H54 (cell line): ENCODE measurements around the gene DOCK4.

Source experiments
- DNase-seq: peaks from one replicate; pipeline ENCODE4 v3.0.0; 2011; ENCODE audit warnings: low spot score, mixed read lengths; ENCODE audit not compliant: insufficient read length
- FAIRE-seq: peaks from 3 replicates; lab custom pipeline; 2011; peaks lifted over from hg19 to GRCh38; lab: Jason Lieb, UNC
- POLR2A ChIP-seq: IDR thresholded peaks from 2 replicates; pipeline ENCODE4 v1.6.1; 2011; ENCODE audit warnings: low read depth, mild to moderate bottlenecking, low read length

The DOCK4 gene

DNA sequence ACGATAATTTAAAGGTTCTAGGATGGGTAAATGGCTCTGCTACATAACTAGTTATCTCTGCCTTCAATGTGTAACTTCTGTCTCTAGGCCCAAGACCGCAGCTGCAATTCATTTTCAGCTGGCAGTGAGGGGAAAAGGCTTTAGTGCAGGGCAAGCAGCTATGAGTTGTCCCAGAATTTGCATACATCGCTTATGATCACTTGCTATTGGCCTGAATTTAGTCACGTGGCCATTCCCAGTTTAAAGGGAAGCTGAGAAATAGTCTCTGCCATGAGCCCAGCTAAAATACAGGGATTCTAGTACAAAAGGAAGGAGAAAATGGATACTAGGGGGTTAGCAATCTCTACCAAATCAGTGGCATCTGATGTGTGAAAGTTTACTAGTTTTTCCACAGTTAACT lies 498.1 kb downstream of the DOCK4 start:
- FAIRE-seq (no peak), DNase-seq (no peak)
- no peak for TF ChIP-seq POLR2A

DNA sequence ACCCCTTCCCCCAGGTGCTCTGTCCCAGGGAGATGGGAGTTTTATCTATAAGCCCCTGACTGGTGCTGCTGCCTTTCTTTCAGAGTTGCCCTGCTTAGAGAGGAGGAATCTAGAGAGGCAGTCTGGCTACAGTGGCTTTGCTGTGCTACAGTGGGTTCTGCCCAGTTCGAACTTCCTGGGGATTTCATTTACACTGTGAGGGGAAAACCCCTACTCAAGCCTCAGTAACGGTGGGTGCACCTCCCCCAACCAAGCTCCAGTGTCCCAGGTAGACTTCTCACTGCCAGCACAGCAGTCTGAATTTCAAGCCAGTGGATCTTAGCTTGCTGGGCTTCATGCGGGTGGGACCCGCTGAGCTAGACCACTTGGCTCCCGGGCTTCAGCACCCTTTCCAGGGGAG lies 500.4 kb downstream of the DOCK4 start:
- no peak for TF ChIP-seq POLR2A
- DNase-seq (no peak), FAIRE-seq (no peak)

DNA sequence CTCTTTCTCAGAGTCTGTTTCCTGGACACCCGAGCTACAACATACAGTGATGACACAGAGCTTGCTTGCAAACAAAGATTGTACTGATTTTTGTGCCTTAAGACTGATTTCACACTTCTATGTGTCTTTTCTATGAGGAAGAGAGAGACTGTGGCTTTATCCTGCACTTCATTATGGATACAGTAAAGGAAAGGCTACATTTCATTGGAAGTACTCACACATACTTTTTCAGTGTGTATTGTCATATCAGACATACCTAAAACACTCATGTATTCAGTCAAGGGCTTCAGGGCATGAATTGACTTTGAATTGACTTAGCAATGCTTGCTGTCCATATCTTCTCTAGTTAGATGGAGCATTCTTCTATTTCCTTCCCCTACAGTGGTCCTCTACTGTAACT lies 508.4 kb downstream of the DOCK4 start:
- FAIRE-seq = no peak
- TF ChIP-seq POLR2A = no peak
- no peak for DNase-seq

DNA sequence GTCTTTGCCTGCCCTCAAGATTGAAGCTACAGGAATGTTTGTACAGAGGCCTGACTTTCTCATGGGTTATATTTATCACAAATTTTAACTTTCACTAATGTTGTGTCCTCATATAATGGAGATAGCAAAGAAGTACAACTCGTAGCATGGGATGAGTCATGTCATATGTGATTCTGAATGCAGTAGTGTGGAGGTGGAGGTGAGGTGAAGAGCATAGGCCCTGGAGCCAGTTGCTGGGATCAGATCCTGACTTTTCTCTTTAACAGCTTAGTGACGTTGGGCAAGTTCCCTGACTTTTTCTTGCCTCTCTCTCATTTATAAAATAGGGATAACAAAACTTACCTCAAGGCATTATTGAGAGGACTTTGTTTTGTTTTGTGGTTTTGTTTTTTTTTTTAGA lies 511.8 kb downstream of the DOCK4 start:
- FAIRE-seq (no peak), DNase-seq (no peak)
- no peak for TF ChIP-seq POLR2A

DNA sequence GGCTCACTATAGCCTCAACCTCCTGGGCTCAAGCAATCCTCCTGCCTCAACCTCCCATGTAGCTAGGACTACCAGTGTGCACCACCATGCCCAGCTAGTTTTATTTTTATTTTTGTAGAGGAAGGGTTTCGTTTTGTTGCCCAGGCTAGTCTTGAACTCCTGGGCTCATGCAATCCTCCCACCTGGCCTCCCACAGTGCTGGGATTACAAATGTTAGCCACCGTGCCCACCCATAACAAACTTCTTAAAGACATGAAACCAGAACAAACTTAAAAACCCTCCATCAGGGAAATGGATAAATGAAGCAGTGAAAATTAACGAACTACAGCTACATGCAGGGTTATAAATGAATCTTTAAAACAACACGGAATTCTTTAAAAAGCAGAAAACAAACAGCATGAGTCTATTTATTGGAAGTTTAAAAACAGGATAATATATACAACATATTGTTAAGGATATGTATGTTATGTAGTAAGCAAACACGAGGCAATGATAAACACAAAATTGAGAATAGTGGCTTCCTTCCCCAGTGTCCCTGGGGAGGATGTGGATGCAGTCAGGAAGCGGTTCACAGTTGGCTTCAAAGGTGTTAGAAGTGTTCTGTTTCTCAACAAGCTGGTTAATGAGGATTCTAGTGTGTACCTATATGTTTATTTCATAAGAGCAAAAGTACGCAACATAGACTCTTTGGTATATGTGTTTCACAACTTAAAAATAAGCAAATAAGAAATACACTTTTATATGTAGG lies 515.7 kb downstream of the DOCK4 start:
- no peak for TF ChIP-seq POLR2A
- FAIRE-seq (no peak), DNase-seq (no peak)

DNA sequence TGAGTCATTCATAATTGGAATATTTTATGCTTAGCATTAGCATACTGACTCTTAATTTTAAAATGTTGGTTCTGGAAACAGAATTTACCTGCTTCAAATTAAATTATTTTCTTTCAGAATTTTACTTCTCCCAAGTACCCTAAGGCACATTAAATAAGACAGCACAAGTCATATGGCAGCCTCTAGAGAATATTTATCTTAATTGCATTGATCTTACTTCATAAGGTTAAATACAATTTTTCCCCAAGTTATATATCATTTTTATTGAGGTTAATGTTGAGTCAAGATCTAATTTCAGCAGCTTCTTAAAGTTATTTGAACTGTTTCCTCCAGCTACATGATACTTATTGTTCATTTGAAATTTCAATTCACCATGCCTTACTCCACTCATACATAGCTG lies 520.9 kb downstream of the DOCK4 start:
- FAIRE-seq (no peak), DNase-seq (no peak)
- TF ChIP-seq POLR2A = no peak

DNA sequence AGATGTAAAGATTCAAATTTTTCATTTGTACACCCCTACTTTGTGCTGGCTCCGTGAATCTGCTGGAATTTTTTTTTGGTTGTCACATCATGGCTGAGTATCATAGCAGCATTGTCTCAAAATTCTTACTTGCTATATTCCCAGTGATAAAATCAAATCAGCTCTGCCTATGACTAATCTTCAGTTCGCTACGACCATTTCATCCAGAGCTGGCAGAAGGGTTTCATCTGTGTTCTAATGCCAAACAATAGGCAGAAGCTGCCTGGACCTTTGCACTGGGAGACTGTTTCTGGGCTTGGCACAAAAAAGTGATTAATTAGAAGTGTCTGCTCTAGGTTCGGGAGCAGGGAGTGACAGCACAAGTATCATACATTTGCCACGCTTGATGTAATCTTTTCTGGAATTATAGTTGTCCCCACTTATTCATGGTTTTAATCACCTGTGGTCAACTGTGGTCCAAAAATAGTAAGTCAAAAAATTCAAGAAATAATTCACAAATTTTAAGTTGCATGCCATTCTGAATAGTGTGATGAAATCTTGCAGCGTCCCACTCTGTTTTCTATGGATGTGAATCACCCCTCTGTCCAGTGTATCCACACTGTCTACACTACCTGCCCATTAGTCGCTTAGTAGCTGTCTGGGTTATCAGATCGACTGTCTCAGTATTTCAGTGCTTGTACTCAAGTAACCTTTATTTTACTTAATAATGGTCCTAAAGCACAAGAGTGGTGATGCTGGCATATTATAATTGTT lies 523.4 kb downstream of the DOCK4 start:
- no peak for DNase-seq
- TF ChIP-seq POLR2A = no peak
- FAIRE-seq = no peak

DNA sequence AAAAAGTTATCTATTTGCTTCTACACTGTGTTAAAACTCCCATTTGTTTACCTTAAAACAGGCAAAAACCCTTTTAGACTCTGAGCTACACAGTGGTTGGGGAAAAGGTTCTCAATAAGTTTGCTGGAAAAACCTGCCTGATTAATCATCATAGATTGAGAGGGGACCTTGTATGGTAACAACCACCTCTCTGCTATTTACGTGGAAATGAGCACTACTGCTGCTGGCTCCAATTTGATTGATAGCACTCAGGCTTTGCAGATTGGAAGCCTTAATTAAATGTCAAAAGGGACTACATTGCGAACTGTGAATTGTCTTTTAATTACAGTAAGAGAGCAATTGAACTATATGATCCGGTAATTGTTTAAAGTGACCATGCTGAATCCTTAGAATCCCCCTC lies 525.0 kb downstream of the DOCK4 start:
- FAIRE-seq = no peak
- DNase-seq = no peak
- TF ChIP-seq POLR2A = no peak

DNA sequence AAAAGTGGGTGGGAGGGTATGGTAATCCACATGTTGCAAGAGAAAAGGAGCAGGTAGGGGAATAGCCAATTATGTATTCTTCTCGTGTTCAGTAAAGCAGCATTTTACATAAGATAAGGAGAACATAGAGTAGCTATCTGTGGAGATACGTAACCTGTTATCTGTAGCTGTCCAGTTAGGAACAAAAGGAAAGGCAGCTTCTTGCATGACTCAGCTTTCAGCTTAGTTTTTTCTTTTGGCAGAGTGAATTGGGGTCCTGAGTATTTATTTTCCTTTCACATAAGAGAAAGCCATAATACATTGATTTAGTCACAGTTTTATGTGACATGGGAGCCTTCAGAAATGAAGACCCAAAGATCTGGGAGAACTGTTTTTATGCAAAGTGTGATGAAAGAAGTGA lies 527.2 kb downstream of the DOCK4 start:
- TF ChIP-seq POLR2A = no peak
- no peak for FAIRE-seq
- DNase-seq = no peak

DNA sequence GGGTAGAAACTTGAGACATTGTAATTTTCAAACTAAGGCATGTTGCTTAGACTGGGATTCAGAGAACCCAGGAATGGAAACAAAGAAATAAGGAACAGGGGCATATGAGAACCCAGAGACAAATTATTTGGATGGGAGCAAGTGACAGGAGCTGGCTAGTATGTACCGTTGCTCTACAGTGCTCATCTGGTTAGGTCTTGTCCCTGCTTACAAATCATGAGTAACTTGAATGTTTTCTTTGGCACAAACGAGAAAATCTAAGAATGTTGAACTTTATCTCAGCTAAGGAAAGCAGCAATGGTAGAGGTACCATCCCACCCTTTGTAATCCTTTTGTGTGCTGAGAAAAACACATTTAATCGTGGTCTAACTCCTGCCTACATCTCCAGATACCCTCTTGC lies 527.9 kb downstream of the DOCK4 start:
- no peak for TF ChIP-seq POLR2A
- FAIRE-seq (peak; percentile 80), DNase-seq (peak; percentile 4)

DNA sequence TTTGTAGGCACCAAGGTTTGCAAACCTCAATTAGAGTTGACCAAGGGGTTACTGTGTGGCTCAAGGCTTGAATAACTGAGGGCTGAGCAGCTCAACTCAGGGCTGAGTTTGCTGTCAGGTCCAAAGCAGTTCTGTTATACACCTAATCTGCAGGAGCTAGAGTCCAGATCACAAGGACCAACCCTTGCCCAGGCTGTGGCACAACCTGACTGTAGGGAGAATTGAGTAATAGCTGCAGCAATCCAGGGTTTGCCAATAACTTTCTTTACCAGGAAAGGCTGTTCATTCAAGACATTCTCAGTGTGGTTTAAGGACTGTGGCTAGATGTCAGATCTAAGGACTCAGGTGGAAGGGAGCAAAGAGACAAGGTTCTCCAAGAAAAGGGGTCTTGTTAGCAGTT lies 528.4 kb downstream of the DOCK4 start:
- FAIRE-seq = no peak
- no peak for DNase-seq
- TF ChIP-seq POLR2A = no peak

DNA sequence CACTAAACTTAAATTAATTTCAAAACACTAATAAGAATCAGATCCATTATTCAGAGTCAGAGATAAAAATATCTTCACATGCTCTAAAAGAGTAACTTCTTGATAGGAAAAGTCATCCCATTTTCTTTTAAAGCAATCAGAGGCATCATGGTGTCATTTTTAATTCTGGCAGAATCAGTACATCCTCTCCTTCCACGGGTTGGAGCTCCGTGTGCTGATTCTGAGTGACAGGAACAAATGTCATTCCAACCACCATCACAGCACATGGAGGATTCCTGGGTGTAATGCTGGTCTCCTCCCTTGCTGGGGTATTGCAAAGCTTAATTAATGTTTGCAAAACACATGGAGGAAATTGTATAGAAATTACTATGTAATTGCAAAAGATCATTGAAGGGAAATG lies 529.4 kb downstream of the DOCK4 start:
- TF ChIP-seq POLR2A = no peak
- no peak for FAIRE-seq
- no peak for DNase-seq
